ENCODE measurements around the gene OXLD1.

DNA sequence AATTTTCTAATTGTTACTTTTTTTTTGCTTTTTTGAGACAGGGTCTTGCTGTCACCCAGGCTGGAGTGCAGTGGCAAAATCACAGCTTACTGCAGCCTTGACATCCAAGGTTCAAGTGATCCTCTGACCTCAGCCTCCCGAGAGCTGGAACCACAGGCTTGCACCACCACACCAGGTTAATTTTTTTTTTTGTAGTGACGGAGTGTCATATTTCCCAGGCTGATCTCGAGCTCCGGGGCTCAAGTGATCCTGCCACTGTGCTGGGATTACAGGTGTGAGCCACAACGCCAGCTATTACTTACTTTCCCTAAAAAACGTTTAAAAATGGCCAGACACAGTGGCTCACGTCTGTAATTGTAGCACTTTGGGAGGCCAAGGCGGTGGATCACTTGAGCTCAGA is 36.1 kb downstream of the OXLD1 start:
- TF ChIP-seq, protein P1, sequence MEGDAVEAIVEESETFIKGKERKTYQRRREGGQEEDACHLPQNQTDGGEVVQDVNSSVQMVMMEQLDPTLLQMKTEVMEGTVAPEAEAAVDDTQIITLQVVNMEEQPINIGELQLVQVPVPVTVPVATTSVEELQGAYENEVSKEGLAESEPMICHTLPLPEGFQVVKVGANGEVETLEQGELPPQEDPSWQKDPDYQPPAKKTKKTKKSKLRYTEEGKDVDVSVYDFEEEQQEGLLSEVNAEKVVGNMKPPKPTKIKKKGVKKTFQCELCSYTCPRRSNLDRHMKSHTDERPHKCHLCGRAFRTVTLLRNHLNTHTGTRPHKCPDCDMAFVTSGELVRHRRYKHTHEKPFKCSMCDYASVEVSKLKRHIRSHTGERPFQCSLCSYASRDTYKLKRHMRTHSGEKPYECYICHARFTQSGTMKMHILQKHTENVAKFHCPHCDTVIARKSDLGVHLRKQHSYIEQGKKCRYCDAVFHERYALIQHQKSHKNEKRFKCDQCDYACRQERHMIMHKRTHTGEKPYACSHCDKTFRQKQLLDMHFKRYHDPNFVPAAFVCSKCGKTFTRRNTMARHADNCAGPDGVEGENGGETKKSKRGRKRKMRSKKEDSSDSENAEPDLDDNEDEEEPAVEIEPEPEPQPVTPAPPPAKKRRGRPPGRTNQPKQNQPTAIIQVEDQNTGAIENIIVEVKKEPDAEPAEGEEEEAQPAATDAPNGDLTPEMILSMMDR (IDR thresholded peaks at IDR 0.05) = no peak
- no peak for TF ChIP-seq POLR2AphosphoS5 (IDR thresholded peaks at IDR 0.05; ENCODE audit: low read depth, low read length)

Data from Panc1 (cell line).